Activated T-helper 9 cell treated with anti-CD3 and anti-CD28 coated beads, Interleukin-2, amount 50 U/mL, for 16 hours (primary cell): ENCODE results near the gene FOXP4.

Source experiments
- DNase-seq: peaks from one replicate; pipeline ENCODE4 v3.0.0-alpha.2; 2020; ENCODE audit warnings: low read depth

FOXP4 gene

GRCh38 chr6:41565701-41566100 lies 19.5 kb downstream of the FOXP4 start:
- DNase-seq: no peak

GRCh38 chr6:41566961-41567360 lies 20.8 kb downstream of the FOXP4 start:
- no peak for DNase-seq

GRCh38 chr6:41567684-41568083 lies 21.5 kb downstream of the FOXP4 start:
- no peak for DNase-seq

GRCh38 chr6:41568202-41568584 lies 22.0 kb downstream of the FOXP4 start:
- DNase-seq: no peak

GRCh38 chr6:41568585-41569384 lies 22.6 kb downstream of the FOXP4 start:
- DNase-seq: no peak

- no peak for DNase-seq
These were observed 24.1 kb downstream of the FOXP4 start for GRCh38 chr6:41570259-41570615.

GRCh38 chr6:41571021-41571780 lies 25.0 kb downstream of the FOXP4 start:
- DNase-seq: no peak

GRCh38 chr6:41572613-41573012 lies 26.4 kb downstream of the FOXP4 start:
- DNase-seq: no peak

GRCh38 chr6:41573276-41573675 lies 27.1 kb downstream of the FOXP4 start:
- DNase-seq: no peak

GRCh38 chr6:41573985-41574384 lies 27.8 kb downstream of the FOXP4 start:
- no peak for DNase-seq

- DNase-seq: no peak
These were observed 29.4 kb downstream of the FOXP4 start for GRCh38 chr6:41575598-41575997.

- DNase-seq: no peak
These were observed 30.5 kb downstream of the FOXP4 start for GRCh38 chr6:41576667-41577066.

GRCh38 chr6:41577356-41578216 lies 31.4 kb downstream of the FOXP4 start:
- DNase-seq: no peak

- no peak for DNase-seq
These were observed 32.3 kb downstream of the FOXP4 start for GRCh38 chr6:41578217-41579087.

- DNase-seq: no peak
These were observed 33.0 kb downstream of the FOXP4 start for GRCh38 chr6:41579088-41579610.

- DNase-seq: no peak
These were observed 34.5 kb downstream of the FOXP4 start for GRCh38 chr6:41580690-41581089.

- no peak for DNase-seq
These were observed 35.3 kb downstream of the FOXP4 start for GRCh38 chr6:41581381-41581991.

GRCh38 chr6:41582540-41582939 lies 36.4 kb downstream of the FOXP4 start:
- no peak for DNase-seq

GRCh38 chr6:41583565-41583964 lies 37.4 kb downstream of the FOXP4 start:
- no peak for DNase-seq

GRCh38 chr6:41584205-41584604 lies 38.0 kb downstream of the FOXP4 start:
- no peak for DNase-seq

GRCh38 chr6:41584668-41585205 lies 38.6 kb downstream of the FOXP4 start:
- no peak for DNase-seq
